Urinary bladder (tissue), 4 donors: Measurements from ENCODE around the gene CA6. TPM values are rescaled to one million over a fixed set of nuclear protein-coding genes. Genes with fewer than 3 reads are reported as not detected.
"Not testable (repeated sequence)": the region's sequence is repeated elsewhere in the genome, so short reads cannot be mapped to it uniquely, and the experiment has no call there.

ENCODE experiments used
- DNase-seq: peaks from one replicate; pipeline ENCODE4 v3.0.0-alpha.2; 2015; ENCODE audit errors: extremely low spot score
- H3K27ac ChIP-seq: one replicate; pipeline ENCODE4 v1.5.1; 2013; ENCODE audit warnings: low read depth, mild to moderate bottlenecking, moderate library complexity
- H3K36me3 ChIP-seq: one replicate; pipeline ENCODE4 v1.6.1; 2013; ENCODE audit warnings: mild to moderate bottlenecking, moderate library complexity; ENCODE audit not compliant: insufficient read depth
- H3K4me1 ChIP-seq: one replicate; pipeline ENCODE4 v1.6.1; 2013; ENCODE audit warnings: mild to moderate bottlenecking, moderate library complexity; ENCODE audit not compliant: insufficient read depth
- H3K4me3 ChIP-seq: one replicate; pipeline ENCODE4 v1.5.1; 2013; ENCODE audit warnings: low read depth, low read length
- WGBS: extraction: QIAGEN DNeasy Blood & Tissue Kit; methylation state at CpG from one replicate; pipeline ENCODE4 v1.1.7; 2013; 5-methylcytosine and 5-hydroxymethylcytosine counted together
- polyA plus RNA-seq: library from polyadenylated mRNA; stranded (reverse); fragments of 200-250 nt; gene quantifications from one replicate; pipeline ENCODE4 v1.2.3, GENCODE V29; 2013
- total RNA-seq: library from RNA; depleted of rRNA; stranded (reverse); fragments of >200 nt; gene quantifications from one replicate; pipeline ENCODE4 v1.2.3, GENCODE V29; 2014
- donor health status: healthy with polysubstance abuse.
- donor health status: healthy.

The CA6 gene
- total and polyA plus RNA-seq, 2 donors = not detected

DNA sequence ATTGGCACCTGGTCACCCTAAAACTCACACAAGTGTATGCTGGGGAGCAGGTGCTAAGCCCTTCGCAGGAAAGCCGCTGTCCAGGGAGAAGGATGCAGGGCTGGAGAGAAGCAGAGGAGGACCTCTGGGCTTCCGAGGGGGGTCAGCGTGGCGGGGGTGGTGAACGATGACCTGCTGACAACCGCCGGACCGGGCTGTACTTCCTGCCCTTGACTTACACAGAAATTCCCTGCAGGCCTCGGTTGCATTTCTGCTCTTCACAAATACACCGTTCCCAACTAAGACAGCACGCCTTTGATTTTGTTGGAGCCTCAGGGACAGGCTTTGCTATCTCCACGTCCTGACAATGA, 42.9 kb downstream of the CA6 start:
- no peak for DNase-seq
- WGBS = 77% methylated on average over 13 of the region's 13 CpGs

DNA sequence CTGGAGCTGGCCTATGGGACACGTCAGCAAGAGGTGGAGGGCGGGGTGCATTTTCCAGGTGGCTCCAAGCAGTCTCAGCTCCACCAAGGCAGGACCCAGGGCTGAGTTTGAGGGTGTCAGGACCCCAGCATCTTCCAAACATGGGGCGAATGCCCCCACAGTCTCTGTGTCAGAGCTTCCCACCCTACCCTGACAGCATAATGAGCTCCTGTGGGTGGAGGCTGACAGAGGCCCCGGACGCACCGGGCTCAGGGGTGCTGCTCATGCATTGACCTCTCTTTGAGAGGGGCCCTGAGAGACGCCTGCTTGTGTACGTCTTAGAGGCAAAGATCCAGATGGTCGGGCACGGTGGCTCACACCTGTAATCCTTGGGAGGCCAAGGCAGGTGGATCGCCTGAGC, 43.4 kb downstream of the CA6 start:
- Histone ChIP-seq H3K4me1 (peaks cover 2% of the 10 kb centered on the region), H3K27ac (no peak overlapping the region), H3K36me3 (no peaks in the 10 kb centered on the region), H3K4me3 (no peak overlapping the region)
- no peak for DNase-seq
- 92% methylated on average over 11 of the region's 11 CpGs for WGBS

More for the DNA sequence above, 42.9 kb downstream of the CA6 start:
- Histone ChIP-seq H3K4me1 (peaks cover 2% of the 10 kb centered on the region), H3K4me3 (no peak overlapping the region), H3K36me3 (no peaks in the 10 kb centered on the region), H3K27ac (no peak overlapping the region)

DNA sequence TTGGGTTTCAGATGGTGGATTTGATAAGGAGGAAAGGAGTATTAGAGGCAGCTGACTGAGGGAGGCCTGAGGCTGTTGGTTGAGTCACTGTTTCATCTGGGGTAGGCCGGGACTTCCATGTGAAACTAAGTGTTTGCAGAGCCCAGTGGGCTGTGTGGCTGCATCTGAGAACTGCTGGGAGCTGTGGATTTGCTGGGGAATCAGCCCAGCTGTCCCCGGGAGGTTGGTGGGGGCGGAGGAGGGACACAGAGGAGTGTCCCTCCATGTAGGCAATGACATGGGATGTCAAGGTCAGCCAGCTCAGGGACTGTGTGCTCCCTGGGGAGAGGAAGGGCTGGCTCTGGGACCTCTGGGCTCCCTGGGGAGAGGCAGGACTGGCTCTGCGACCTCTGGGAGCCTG, 44.2 kb downstream of the CA6 start:
- 86% methylated on average over 4 of the region's 4 CpGs for WGBS
- H3K36me3 ChIP-seq = no peaks in the 10 kb centered on the region
- DNase-seq = no peak

DNA sequence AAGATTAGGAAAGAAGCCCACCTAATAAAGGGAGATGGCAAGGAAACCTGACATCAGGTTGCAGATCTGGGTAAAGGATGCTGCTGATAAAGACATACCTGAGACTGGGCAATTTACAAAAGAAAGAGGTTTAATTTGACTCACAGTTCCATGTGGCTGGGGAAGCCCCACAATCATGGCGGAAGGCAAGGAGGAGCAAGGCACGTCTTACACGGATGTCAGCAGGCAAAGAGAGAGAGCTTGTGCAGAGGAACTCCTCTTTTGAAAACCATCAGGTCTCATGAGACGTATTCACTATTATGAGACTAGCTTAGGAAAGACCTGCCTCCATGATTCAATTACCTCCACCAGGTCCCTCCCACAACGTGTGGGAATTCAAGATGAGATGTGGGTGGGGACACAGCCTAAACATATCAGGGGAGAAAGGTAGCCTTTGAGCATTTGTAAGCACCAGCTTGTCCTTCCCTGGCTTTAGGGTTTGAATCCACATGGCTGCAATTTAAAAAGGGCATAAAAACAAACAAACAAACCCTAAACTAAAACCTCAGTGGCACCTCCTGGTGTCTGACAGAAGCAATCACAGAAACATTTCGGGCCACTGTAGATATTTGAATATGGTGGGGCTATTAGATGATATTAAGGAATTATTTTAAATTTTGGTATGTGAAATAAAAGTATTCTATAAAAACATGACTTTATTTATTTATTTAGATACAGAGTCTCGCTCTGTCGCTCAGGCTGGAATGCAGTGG, 47.4 kb downstream of the CA6 start:
- 93% methylated on average over 8 of the region's 8 CpGs for WGBS
- no peaks in the 10 kb centered on the region for H3K36me3 ChIP-seq
- no peak overlapping the region for H3K27ac ChIP-seq
- no peaks in the 10 kb centered on the region for H3K4me1 ChIP-seq
- no peak for DNase-seq
- H3K4me3 ChIP-seq = no peak overlapping the region

More for the DNA sequence above, 44.2 kb downstream of the CA6 start:
- H3K4me1 ChIP-seq = peaks cover 2% of the 10 kb centered on the region
- H3K27ac ChIP-seq = no peak overlapping the region
- no peak overlapping the region for H3K4me3 ChIP-seq

DNA sequence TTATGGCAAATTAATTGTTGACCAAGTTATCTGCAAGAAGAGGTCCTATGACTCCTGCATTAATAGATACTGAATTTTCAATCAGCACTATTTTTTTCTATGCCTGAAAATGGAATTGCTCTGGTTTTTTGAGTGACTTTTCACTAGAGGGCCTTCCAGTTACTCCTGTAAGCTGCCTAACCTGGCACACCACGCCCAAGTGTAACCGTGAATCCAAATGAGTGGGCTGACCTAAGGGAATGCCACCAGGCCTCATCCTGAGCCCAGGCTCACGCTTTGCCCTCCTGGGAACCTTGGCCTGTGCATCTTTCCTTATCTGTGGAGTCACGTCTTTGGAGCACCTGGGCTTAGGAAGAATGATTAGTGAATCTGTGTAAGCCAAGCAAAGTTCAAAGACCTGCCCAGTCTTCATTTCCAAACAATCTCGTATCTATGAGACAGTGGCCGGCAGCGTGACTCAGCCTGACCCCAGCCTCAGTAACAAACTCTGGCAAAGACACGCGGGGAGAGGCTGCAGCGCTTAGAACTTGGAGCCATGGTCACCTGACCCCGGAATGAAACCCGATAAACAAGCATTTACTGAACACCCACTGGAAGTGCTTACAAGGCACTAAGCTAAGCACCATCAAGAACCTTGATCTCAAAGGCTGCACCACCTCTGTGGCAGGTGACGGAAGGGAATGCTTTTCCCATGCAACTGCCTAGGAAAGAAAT, 48.5 kb downstream of the CA6 start:
- not testable (repeated sequence) for H3K27ac ChIP-seq, H3K4me3 ChIP-seq, DNase-seq, H3K36me3 ChIP-seq, H3K4me1 ChIP-seq
- 76% methylated on average over 12 of the region's 13 CpGs for WGBS

DNA sequence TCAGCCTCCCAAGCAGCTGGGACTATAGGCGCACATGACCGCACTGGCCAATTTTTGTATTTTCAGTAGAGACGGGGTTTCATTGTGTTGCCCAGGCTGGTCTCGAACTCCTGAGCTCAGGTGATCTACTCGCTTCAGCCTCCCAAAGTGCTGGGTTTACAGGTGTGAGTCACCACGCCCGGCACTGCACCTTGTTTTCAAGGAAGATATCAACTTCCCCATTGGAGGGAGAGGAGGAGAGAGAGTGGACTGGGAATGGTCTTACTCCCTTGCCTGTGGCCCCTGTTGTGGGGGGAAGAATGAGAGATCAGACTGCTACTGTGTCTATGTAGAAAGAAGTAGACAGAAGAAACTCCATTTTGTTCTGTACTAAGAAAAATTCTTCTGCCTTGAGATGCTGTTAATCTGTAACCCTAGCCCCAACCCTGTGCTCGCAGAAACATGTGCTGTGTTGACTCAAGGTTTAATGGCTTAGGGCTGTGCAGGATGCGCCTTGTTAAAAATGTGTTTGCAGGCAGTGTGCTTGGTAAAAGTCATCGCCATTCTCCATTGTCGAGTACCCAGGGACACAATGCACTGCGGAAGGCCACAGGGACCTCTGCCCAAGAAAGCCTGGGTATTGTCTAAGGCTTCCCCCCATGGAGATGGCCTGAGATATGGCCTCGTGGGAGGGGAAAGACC, 56.0 kb downstream of the CA6 start:
- DNase-seq = peak; percentile 56
- not testable (repeated sequence) for H3K4me1 ChIP-seq, H3K4me3 ChIP-seq, H3K36me3 ChIP-seq, H3K27ac ChIP-seq
- WGBS = 79% methylated on average over 13 of the region's 13 CpGs

DNA sequence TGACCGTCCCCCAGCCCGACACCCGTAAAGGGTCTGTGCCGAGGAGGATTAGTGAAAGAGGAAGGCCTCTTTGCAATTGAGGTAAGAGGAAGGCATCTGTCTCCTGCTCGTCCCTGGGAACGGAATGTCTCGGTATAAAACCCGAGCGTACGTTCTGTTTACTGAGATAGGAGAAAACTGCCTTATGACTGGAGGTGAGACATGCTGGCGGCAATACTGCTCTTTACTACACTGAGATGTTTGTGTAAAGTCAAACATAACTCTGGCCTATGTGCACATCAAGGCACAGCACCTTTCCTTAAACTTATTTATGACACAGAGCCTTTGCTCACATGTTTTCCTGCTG, 56.5 kb downstream of the CA6 start:
- WGBS = 76% methylated on average over 11 of the region's 11 CpGs
- H3K27ac ChIP-seq, H3K4me3 ChIP-seq, DNase-seq, H3K4me1 ChIP-seq, H3K36me3 ChIP-seq: not testable (repeated sequence)

DNA sequence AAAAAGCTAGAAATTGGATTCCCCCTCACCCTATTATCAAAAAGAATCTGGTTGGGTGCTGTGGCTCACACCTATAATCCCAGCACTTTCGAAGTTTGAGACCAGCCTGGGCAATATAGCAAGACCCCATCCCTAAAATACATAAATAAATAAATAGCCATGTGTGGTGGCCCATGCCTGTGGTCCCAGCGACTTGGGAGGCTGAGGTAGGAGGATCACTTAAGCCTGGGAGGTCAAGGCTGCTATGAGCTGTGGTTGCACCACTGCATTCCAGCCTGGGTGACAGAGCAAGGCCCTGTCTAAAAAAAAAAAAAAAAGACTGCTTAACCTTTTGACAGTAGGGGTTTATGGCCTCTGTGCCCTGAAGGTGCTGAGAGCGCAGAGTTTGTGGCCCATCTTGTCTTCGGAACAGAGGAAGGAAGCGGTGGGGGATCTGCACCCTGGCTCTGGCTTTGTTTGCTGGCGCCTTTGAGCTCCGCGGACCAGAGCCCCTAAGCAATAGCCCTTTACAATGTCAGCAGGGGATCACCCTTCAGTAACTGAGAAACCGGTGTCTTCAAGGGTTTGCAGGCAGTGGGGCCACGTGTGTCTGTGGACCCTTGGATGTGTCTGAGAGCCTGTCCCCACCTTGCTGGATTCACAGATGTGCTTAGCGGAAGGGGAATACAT, 58.5 kb downstream of the CA6 start:
- H3K4me1 ChIP-seq = no peaks in the 10 kb centered on the region
- no peak overlapping the region for H3K4me3 ChIP-seq
- no peak overlapping the region for H3K27ac ChIP-seq
- 87% methylated on average over 11 of the region's 11 CpGs for WGBS
- no peaks in the 10 kb centered on the region for H3K36me3 ChIP-seq
- DNase-seq = no peak

DNA sequence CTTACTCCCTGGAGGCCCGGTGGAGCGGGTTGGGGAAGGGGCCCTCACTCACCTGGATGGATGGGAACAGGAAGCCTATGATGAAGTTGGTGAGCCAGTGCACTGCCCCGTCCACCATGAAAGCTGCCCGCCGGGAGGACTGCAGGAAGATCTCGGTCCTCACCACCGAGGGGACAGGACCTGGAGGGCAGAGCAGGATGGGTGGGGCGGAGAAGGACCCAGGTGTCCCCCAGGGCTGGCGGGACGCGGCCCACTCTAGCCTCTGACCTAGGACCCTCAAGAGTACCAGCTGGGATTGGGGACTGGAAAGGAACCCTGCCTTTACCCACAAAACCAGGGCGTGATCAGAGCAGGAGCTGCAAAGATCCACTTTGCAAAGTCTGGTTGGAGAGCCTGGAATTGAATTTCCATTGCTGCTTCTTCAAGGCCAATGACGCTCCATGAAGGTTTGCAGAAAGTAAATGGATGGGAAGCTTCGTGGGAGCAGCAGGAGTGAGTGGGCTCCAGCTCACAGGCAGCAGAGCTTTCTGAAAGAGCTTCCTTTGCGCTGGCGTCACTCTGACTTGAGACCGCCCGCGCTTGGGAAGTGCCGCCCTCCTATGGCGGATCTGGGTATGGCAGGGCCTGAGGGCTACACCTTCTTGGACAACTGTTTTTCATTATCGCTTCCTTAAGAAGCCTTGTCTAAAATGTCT, 59.2 kb downstream of the CA6 start:
- Histone ChIP-seq H3K27ac (no peak overlapping the region), H3K36me3 (no peaks in the 10 kb centered on the region), H3K4me1 (no peaks in the 10 kb centered on the region), H3K4me3 (no peak overlapping the region)
- DNase-seq = peak; percentile 54
- WGBS = 59% methylated on average over 22 of the region's 22 CpGs

DNA sequence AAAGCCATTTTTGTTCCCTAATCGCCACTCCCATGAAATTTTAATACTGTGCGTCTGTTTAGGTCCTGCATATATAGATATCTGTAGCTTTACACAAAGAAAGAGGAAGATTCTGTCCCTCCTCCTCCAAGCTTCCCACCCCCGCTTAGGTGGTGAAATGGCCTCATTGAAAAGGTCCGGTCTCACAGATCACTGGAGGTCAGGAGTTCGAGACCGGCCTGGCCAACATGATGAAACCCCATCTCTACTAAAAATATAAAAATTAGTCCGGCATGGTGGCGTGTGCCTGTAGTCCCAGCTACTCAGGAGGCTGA, 59.7 kb downstream of the CA6 start:
- Histone ChIP-seq H3K27ac (no peak overlapping the region), H3K4me3 (no peak overlapping the region), H3K36me3 (no peaks in the 10 kb centered on the region), H3K4me1 (no peaks in the 10 kb centered on the region)
- WGBS = 72% methylated on average over 8 of the region's 8 CpGs
- DNase-seq = no peak

DNA sequence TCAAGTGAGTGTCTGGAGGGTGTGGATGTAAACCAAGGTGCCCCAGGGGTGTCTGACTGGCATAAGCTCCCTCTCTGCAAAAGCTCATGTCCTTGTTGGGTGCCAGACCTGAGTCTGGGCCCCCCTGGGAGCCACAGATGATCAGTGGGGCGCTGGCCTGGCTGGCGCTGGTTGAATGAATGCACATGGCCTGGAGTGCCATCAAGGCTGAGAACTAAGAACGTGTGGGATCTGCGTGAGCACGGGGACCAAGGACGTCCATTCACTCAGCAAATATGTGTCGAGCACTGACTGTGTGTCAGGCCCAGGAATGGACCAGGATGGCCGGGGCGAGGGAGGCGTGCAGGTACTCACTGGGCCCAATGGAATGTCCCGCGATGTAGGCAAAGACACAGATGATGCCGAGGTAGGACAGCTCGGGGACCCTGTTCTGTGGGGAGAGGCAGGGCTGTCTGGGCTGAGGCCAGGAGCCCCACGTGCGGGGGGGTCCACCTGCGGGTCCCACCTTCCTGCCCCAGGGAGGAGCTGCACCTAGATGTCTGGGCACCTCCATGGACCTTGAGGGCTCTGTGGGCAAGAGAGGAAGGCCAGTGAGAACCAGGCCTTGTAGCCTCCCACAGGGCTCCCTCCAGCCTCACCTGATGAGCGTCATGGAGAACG, 61.4 kb downstream of the CA6 start:
- WGBS = 94% methylated on average over 19 of the region's 19 CpGs
- no peak overlapping the region for H3K27ac ChIP-seq
- H3K4me3 ChIP-seq = no peak overlapping the region
- no peaks in the 10 kb centered on the region for H3K4me1 ChIP-seq
- no peaks in the 10 kb centered on the region for H3K36me3 ChIP-seq
- no peak for DNase-seq

DNA sequence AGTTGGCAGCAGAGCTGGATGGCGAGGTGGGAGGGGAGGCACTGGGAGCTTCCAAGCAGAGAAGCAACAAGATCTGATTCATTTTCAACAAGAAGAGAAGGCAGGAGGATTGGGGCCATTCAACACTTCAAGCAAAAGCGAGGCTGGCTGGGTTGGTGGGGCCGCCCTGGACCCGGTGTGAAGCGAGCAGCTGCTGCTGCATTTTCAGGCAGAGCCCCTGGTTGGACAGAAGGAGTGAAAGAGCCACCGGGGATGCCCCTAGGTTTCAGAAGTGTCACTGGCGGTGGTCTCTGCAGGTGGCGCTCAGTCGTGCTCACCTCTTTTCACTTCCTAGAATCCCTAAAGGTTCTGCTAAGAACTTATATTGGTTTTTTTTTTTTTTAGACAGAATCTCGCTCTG, 62.6 kb downstream of the CA6 start:
- H3K4me3 ChIP-seq = no peak overlapping the region
- H3K27ac ChIP-seq = no peak overlapping the region
- no peak for DNase-seq
- no peaks in the 10 kb centered on the region for H3K36me3 ChIP-seq
- WGBS = 94% methylated on average over 10 of the region's 10 CpGs
- H3K4me1 ChIP-seq = no peaks in the 10 kb centered on the region
